HG02571 (cell line): ENCODE results near the gene RASGRP1.

Source experiments
- ATAC-seq: cut with Tn5 transposase; IDR thresholded peaks from one replicate; pipeline ENCODE4 v1.9.1; 2021; ENCODE audit warnings: mild to moderate bottlenecking, moderate library complexity; ENCODE audit not compliant: unreplicated experiment

Gene RASGRP1

DNA sequence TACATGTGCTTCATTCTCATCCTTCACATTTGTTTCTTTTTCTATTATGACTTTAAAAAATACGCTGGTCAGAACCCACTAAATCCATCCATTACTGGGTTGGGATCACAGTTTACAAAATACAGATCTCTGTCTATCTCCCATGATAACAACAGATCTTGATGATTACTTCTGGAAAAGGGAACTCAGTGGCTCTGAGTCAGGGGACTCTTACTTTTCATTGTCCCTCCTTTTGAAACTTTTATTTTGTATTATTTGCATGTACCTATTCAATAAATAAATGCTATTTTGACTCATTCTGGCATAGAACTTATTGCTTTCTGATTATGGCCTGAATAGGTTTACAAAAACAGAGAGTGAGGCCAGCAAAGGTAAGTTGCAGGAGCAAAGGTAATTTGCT is 11.6 kb upstream of the RASGRP1 start:
- ATAC-seq, result no peak

DNA sequence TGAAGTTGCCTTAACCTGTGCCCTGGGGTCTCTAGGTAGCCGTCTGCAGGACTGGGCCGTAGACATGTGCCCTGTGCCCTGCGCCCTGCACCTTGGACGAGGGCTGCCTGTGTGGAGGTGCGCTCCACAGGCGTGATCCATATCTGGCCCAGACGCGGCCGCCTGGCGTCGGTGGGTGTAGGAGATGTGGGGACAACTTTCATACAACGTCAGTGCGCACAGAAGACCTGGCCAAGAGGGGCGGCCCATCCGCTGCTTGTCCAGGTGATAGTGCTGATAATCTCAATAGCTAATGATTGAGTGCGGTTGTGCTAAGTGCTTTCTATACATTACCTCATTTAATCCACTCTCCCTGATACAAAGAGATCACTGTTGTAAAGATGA is 665 bp upstream of the RASGRP1 start:
- ATAC-seq, result no peak

DNA sequence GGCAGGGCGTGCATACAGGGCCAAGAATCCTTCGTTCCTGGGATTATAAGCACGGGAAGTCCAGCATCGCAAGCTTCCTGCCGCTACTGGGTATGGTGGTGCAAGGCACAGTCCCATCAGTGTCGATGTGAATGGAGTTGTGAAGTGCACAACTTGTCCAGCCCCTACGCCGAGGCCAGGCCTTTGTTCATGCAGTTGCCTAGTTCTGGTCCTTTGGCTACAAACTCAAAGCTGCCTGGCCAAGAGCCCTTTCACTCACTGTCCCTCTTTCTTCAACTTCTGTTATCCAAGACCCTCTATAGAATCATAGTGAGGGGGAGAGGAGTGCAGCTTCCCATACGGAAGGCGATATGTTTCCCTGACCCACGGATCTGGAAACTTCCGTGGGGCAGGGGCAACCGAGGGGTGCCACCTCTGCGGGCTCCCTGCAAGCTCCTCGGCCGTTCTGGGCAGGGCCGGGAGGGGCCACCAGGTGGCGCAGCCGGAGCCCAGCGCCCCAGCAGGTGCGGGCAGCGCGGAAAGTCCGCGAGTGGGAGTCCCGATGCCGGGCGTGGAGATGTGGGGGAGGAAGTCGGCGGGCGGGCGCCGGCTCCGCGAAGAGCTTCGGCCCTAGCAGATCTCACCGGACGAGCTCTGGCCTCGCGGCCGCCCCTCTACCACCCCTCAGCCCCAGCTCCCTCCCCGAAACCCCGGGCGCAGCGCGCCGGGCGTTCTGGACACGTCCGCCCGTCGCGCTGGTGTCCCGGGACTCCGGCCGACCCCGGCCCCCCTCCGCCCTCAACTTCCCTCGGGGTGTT is 693 bp downstream of the RASGRP1 start:
- ATAC-seq, result peak; percentile 58

DNA sequence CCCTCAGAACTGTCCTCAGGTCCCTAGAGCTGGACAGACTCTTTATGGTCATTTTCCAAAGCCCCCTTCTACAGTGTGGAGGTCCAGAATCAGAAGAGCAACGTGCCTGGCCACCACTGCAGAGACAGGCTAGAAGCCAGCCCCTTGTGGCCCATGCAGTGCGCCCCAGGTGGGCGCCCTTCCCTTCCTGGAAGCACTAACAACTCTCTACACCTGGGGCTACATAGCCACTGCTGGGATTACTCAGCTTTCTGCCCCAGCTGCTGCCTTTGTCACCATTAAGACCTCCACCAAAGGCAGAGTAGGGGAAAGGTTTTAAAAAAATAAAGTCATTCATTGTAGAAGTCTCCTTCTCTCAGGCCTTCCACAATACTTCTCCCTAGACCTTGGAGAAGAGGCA is 2.3 kb downstream of the RASGRP1 start:
- no peak for ATAC-seq

DNA sequence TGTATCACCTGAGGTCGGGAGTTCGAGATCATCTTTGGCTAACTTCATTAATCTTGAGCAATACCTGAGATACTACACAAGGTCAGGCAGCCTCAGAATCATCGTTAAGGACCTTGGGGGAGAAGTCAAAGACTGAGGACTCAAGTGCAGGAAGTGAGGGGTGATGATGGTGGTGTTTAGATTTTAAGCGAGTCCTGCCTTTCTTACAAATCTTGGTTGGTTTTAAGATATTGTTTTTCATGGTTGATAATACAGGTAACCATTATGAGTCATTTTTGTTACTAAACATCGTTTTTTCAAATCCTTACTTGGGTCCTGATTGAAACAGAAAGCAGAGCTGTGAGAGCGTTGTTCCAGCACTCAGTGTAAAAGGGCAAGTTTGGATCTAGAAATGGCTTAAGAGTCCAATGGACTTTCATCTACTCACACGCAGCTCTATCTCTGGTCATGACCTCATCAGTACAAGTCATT is 4.1 kb downstream of the RASGRP1 start:
- no peak for ATAC-seq

DNA sequence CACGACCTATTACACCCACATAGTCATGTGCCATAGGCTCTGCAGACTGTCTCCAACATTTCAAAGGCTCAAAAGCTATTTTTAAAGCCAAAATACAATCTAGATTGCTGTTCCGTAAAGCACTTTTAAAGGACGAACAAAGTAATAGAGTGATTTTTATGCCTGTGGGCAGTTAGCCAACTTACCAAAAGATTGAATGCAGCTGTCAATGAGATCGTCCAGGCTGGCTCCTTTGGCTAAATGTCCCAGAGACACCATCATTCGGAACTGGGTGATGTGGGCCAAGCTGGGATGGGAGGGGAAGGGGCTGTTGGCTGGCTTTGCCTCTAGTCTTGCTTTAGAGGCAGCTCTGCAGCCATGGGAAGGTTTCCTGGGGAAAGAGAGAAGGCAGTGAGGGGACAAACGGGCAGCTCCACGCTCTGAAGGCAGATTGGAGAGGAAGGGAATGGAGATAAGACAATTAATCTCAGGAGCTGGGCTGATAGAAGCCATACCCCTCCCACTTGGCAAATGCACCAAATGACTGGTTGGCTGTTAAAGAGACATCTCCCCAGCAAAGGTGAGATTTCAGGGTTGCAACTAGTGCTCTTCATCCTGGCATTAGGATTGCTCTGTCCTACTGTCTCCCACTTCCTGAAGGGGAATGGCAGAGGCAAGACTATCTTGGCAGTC is 4.8 kb downstream of the RASGRP1 start:
- ATAC-seq, result no peak

DNA sequence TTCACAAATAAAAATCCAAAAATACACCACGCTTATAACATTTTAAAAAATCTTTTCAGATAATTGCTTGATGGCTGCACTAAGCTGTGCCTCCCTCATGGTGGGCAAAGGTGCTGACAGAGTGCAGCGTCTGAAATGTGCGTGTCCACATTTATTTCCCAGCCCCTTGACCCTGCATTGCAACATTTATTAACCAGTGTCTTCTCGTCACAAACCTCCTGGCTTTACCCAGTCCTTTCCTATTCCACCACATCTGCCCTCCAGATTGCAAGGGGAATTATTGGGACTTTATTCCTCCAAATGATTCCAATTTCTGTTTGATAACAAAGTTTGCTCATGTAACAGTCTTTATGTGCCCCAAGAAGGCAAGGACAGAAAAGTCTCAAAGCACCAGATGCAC is 5.5 kb downstream of the RASGRP1 start:
- no peak for ATAC-seq

DNA sequence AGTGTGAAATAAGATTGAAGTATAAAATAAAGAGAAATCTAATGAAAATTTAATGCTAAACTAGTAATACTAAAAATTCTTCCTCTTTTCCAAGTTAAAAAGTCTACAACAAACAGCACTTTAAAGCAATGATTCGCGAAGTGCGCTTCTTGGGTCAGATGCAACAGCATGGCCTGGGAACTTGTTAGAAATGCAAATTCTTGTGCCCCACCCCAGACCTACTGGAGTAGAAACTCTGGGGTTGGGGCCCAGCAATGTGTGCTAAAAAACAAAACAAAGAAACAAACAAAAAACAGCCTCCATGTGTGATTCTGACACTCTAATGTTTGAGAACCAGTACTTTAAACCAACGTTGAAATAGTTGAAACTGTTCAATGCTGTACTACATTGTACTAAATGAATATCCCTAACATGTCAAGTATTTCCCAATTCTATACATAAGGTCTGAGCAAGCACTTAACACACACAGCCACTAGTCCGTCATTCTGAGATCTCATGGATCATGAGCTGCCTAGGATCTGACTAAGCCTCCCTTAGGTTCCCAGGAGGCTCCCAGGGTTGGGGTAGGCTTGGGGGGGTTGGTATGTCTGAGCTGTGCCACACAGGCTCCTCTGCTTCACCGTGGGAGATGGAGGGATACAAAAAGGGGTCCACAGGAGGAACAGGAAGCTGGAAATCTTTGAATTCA is 6.1 kb downstream of the RASGRP1 start:
- ATAC-seq, result no peak

DNA sequence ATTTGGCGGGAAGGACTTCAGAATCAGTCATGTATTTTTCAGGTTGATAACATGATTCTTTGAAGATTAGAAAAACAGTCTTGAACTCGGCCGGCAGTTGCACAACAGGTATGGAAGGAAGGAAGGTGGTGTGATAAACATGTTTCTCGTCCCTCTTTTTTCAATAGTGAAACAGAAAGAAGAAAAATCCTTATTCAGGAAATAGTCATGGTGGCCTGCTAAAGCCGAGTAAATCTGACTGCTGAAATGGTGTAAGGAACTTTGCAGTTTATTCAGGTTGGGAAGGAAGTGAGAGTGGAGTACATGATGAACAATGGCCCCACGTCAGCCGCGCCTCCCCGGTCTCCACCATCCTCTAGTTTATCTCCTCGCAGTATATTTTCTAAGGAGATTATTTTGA is 6.7 kb downstream of the RASGRP1 start:
- no peak for ATAC-seq

DNA sequence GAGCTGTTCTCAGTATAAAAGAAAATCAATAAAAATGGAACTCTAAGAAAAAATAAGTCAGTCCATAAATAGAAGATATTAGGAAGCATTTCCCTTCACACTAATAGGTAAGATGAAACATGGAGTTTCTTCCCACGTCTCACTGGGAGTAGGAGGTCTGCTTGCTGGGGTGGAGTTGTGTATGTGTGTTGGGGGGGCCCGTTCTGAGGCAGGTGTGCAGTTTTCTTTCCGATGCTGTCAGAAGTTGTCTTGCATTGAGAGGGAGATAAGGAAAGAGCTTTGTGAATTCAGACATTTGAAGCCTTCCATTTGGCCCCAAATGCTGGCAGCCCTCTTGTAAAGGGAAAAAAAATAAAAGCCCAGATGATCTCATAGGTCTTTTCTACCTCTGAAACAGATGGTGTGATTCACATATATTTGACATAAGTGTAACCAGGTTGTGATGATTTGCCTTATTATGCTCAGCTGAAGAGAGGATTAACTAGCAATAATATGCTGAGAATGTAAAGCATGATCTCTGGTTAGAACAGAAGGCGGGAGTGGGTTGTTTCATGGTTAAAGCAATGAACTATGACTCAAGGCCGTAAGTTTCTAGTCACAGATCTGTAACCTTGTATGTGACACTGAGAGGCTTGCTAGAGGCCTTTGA is 8.8 kb downstream of the RASGRP1 start:
- no peak for ATAC-seq

DNA sequence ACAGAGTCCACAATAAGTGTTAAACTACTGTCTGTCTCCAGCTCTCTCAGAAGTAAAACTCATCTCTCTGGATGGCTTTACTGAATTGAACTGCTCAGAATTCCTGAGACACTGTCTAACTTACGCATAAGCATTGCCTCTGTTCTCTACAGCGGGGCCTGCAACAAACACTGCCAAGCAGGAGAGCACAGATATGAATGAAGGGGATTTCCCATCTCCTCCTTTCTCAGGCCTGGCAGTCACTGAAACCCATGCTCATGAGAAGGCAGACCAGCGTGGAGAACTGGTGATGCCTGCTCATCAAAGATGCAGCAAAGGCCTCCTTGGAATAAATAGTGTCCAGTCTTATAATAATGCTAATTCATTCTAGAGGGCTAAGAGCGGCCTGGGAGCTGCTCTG is 10.3 kb downstream of the RASGRP1 start:
- ATAC-seq, result peak; percentile 74

DNA sequence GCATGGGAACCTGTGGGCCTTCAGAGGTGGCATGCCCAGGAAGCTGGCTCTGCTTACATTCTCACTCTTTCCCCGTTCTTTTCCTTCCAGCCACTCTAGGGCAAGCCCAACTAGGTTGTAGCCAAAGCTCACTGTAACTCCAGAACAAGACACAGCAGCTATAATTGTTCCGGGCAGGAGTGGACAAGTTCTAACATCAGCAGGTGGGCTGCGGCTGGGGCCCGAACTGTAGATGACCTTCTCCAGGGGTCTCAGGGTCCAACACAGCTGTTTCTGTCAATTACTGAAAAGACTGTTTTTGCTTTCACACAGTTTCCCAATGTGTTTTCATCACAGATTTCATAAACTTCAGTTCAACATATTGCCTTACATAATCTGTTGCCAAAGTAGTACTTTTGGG is 11.5 kb downstream of the RASGRP1 start:
- ATAC-seq, result no peak

DNA sequence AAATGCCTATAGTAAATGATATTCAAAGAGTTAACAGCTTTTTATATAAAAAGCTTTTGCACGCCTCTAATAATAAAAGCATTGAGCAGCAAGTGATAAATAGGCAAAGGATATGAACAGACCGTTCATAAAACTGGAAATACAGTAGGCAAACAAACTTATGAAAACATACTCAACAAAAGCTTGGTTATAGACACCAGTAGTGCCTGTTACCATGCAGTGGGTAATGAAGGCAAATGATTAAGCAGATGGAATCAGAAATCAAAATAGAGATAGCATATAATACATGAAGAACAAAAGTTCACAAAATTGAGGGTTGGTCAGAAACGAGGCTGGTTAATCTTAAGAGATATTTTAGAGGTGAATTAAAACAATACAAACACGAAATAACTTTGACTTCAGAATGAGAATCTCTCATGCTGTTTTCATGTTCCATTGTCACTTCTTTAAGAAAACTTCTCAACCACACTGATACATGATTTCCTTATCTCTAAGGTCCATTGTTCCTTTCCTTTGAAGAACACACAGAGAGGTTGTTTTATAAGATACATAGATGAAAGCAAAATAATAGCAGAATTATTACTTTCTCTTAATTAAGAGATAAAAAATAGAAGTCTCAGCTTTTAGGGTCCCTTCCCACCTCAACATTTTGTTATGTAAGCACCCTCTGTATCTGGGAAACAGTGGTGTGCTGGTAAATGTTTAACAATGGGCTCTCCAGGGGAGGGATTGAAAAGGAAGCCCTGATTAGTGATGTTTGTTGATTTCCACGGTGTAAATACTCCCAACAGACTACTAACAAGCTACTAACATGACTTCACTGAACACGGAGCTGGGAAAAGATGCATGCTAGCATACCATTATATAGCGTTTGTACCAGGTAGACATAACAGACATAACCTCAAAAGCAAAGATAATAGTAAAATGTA is 12.6 kb downstream of the RASGRP1 start:
- ATAC-seq, result no peak

DNA sequence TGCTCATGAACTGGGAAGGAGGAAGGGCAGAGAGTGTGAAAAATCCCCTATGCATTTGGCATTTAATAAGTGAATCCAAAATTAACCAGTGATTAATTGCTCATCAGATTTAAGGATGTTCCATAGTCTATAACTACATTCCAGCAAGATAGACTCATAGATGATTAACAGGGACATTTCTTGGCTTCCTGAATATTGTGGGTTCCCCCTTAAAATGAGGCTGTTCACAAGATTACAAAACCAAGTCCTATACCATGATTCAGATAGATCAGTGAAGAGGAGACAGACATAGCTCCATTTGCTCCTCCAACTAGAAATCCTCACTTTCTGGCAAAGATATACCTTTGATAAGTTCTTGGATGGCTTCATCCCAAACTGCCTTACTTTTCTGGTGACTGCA is 15.4 kb downstream of the RASGRP1 start:
- ATAC-seq, result no peak

DNA sequence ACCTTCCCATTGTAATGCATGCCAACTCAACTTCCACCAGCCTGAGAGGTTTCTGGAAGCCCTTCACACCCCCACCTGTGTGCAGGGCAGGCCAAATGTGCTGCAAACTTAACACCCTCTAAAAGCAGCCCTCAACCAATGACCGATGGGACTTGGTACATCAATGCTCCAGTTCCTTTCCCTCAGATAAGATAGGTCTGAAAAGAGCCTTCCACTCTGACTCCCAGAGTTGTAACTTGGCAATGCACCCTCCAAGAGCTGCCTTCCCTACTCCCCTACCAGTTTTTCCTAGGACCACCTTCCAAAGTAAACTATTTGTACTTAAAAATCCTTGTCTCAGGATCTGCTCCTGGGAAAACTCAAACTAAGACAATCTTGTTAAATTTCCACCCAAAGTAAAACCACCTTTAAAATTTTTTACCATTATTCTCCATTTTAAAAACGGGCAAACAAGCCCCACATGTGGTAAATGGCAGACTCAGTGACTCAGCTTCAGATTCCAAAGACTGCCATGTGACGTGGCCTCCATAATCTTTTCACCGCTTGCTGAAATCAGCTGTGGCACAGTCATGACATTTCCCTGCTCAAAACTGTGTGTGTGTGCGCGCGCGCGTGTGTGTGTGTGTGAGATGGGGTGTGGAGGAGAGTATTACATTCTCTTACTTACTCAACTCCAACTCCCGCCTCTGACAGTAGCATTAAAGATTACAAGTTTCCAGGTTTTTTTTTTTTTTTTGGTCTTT is 17.2 kb downstream of the RASGRP1 start:
- no peak for ATAC-seq

DNA sequence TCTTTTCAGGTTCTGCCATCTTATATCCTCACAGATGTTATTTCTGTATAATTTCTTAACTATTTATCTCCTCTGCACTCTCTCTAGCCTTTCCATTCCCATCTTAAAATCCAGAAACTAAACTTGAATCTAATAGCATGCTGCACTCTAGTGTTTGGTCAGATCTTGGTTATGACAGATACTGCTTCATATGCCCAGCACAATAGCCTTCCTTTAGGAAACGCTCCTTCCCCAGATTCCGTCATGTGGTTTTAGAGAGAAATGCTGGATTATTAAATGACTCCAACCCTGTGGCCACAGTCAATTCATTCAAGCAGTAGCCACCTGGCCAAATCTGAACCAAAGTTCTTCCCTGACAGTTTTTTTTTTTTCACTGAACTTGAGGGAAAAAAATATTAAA is 19.4 kb downstream of the RASGRP1 start:
- ATAC-seq, result no peak

DNA sequence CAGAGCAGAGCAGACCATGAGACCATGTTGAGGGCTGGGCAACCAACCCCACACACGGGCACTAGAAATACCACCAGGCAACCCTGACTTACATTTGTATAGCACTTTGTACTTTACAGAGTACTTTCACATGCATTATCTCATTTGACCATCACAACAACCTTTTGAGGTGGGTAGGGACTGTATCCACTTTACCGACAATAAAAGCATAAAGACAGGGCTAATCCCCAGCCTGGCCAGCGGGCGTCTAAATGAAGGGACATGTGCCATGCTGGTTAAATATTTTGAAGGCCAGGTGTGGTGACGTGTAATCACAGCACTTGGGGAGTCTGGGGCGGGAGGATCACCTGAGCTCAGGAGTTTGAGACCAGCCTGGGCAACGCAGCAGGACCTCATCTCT is 23.6 kb downstream of the RASGRP1 start:
- ATAC-seq, result no peak

DNA sequence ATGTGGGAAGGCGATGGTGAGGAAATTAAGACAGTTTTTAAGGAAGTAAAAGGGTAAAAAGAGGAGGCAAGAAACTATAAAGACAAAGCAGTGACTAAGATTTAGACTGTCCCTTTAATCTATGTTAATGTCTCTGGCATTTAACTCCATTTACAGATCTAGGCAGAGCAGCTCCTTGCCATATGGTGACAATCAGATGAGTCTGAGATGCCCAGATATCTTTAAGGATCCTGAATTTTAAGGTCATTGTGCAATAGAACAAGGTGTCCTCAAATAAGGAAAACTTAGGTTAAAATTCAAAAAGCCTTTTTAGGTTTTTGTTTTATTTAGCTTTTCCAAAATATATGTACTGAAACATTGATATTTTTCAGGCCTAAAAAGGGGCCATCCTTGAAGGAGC is 24.1 kb downstream of the RASGRP1 start:
- no peak for ATAC-seq

DNA sequence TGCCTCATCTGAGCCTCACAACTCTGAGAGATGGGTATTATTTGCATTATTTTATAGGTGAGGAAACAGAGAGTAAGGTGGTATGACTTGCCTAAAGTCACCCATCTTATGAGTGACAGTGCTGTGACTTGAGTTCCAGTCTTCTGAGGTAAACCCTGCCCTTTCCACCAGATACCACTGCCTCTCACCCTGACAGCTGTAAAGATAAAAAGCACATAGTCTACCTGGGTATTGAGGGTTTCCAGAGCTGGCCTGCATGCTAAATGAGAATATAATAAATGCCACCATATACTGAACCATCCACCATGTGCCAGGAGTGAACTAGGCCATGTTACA is 25.6 kb downstream of the RASGRP1 start:
- ATAC-seq, result no peak
